Suprapubic skin (tissue), 4 donors: Measurements from ENCODE around the gene ELAPOR1.

ENCODE experiments used
- EP300 ChIP-seq: sonication (generic); formaldehyde crosslinking; IDR thresholded peaks from one replicate; pipeline ENCODE4 v1.6.1; 2017; ENCODE audit warnings: antibody characterized with exemption
- POLR2A ChIP-seq, 2 donors: fragments of 450-650 bp; IDR thresholded peaks; one replicate each; pipeline ENCODE4 v1.6.1; 2017; ENCODE audit warnings: antibody characterized with exemption in 2 of 2, mild to moderate bottlenecking in 2 of 2, moderate library complexity in 2 of 2
- POLR2AphosphoS5 ChIP-seq, 3 donors: sonication (generic); formaldehyde crosslinking; IDR thresholded peaks; one replicate each; pipeline ENCODE4 v1.6.1; 2017; ENCODE audit warnings: antibody characterized with exemption in 3 of 3
- TF ChIP-seq, protein P1 (sequence below), 2 donors: fragments of 200-600 bp in 1 of 2; fragments of 450-650 bp in 1 of 2; sonication (generic) in 1 of 2; IDR thresholded peaks; one replicate each; pipeline ENCODE4 v1.5.1; 2016 to 2019; ENCODE audit warnings: antibody characterized with exemption in 2 of 2, mild to moderate bottlenecking in 1 of 2, moderate library complexity in 1 of 2

DNA sequence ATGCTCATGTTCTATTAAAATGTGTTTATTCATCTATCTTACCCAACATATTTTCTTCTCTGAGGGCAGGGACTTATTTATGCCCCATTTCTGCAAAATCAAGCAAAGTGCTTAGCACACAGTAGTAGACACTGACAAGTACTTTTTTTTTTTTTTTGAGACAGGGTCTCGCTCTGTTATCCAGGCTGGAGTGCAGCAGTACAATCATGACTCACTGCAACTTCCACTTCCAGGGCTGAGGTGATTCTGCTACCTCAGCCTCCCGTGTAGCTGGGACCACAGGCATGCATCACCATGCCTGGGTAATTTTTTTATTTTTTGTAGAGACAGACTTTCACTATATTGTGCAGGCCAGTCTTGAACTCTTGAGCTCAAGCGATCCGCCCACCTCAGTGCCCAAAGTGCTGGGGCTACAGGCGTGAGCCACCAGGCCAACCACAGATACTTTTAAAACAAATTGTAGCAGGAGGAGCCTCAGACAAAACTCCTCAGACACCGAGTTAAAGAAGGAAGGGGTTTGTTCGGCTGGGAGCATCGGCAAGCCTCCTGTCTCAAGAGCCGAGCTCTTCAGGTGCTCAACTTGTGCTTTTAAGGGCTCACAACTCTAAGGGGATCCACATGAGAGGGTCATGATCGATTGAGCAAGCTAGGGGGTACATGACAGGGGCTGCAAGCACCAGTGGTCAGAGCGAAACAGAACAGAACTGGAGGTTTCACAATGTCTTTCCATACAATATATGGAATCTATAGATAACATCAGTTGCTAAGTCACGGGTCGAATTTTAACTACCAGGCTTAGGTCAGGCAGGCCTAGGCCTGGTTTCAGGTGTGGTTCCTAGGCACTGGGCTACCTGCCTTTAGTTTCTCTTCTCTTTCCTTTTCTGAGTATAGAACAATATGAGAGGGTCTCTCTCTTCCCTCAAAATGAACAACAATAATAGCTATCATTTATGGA, 29.1 kb upstream of the ELAPOR1 start:
- TF ChIP-seq, protein P1, sequence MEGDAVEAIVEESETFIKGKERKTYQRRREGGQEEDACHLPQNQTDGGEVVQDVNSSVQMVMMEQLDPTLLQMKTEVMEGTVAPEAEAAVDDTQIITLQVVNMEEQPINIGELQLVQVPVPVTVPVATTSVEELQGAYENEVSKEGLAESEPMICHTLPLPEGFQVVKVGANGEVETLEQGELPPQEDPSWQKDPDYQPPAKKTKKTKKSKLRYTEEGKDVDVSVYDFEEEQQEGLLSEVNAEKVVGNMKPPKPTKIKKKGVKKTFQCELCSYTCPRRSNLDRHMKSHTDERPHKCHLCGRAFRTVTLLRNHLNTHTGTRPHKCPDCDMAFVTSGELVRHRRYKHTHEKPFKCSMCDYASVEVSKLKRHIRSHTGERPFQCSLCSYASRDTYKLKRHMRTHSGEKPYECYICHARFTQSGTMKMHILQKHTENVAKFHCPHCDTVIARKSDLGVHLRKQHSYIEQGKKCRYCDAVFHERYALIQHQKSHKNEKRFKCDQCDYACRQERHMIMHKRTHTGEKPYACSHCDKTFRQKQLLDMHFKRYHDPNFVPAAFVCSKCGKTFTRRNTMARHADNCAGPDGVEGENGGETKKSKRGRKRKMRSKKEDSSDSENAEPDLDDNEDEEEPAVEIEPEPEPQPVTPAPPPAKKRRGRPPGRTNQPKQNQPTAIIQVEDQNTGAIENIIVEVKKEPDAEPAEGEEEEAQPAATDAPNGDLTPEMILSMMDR (IDR thresholded peaks at IDR 0.05): no peak
- TF ChIP-seq POLR2A (IDR thresholded peaks at IDR 0.05) (no peak), POLR2AphosphoS5 (IDR thresholded peaks at IDR 0.05) (no peak), EP300 (no peak)
